Measurements from ENCODE around the gene CHN2. TPM values are rescaled to one million over a fixed set of nuclear protein-coding genes. Genes with fewer than 3 reads are reported as not detected.

CHN2 gene
- total RNA-seq, 2 donors from 2014 or later = 7.0 to 29.1 TPM

DNA sequence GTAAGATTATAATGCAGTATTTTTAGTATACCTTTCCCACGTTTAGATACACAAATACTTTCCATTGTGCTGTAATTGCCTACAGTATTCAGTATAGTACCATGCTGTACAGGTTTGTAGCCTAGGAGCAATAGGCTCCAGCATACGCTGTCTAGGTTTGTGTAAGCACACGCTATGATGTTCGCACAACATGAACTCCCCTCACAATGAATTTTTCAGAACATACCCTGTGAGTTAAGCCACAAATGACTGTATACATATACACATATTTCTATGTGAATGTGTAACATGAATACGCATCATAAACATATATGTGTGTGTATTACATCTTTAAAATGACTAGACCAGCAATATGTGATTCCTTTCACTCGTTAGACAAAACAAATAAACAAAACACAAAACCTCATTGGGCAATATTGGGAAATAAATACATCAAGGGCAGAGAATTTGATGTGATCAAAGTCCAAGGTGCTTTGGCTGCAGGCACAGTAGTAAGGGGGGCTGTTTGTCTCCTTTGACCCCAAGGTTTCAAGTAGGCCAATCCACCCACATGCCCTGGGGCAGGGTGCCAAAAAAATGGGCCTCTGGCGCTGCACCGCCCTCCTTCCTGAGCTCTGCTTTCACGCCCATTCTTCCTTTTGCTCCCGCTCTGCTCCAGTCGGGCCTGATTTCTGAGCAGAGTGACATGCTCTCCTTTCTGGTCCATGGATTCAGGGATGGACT is 33.9 kb downstream of the CHN2 start:
- Histone ChIP-seq H3K4me3 (no peak overlapping the region), H3K9me3 (no peaks in the 10 kb centered on the region), H3K27me3 (replicated peaks; ENCODE audit: insufficient read depth) (no peaks in the 10 kb centered on the region), H3K36me3 (no peaks in the 10 kb centered on the region), H3K27ac (no peak overlapping the region), H3K4me1 (replicated peaks) (no peaks in the 10 kb centered on the region)
- no peak for TF ChIP-seq POLR2A (IDR thresholded peaks at IDR 0.05)
- TF ChIP-seq, protein P1, sequence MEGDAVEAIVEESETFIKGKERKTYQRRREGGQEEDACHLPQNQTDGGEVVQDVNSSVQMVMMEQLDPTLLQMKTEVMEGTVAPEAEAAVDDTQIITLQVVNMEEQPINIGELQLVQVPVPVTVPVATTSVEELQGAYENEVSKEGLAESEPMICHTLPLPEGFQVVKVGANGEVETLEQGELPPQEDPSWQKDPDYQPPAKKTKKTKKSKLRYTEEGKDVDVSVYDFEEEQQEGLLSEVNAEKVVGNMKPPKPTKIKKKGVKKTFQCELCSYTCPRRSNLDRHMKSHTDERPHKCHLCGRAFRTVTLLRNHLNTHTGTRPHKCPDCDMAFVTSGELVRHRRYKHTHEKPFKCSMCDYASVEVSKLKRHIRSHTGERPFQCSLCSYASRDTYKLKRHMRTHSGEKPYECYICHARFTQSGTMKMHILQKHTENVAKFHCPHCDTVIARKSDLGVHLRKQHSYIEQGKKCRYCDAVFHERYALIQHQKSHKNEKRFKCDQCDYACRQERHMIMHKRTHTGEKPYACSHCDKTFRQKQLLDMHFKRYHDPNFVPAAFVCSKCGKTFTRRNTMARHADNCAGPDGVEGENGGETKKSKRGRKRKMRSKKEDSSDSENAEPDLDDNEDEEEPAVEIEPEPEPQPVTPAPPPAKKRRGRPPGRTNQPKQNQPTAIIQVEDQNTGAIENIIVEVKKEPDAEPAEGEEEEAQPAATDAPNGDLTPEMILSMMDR (IDR thresholded peaks at IDR 0.05) = no peak
- no peak for TF ChIP-seq POLR2AphosphoS5 (IDR thresholded peaks at IDR 0.05)
- no peak for DNase-seq (ENCODE audit: low spot score)
- intact Hi-C loops (cut with DNase I) = no loop called here
- 91% methylated on average over 11 of the region's 11 CpGs for WGBS

DNA sequence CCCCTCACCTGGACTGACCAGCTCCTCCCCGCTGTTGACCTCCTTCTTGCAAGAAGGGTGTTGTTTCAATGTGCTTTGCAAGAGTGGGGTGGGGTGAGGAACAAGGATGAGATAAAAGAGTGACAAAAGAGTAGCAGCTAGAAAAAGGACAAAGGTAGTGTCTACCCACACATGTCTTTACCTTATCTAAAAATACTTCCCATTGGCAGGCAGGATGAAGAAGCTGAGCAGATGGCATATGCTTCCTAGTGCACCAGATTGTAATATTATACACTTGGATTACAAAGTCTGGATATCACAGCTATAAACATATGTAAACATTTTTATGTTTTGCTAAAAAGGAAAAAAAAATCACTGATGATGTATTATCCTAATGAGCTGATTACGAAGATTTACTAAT is 34.5 kb downstream of the CHN2 start:
- 100% methylated on average over 2 of the region's 2 CpGs for WGBS
- no peaks in the 10 kb centered on the region for H3K9me3 ChIP-seq
- intact Hi-C loops (cut with DNase I) = no loop called here

DNA sequence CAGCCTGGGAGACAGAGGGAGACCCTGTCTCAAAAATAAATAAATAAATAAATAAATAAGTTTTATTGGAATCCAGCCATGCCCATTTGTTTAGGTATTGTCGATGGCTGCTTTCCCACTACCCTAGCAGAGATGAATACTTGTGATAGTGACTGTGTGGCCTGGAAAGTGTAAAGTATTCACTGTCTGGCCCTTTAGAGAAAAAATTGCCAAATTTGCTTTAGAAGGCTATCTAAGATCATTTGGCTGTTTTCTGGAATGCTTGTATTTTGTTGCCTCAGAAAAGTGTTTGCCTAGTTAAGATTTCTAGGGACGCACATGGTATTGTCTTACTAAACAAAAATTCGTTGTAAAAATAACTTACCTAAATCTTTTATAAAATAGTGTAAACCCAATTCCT is 35.4 kb downstream of the CHN2 start:
- intact Hi-C loops (cut with DNase I) = no loop called here
- WGBS = 23% methylated on average over 3 of the region's 3 CpGs
- Histone ChIP-seq H3K27me3 (replicated peaks; ENCODE audit: insufficient read depth) (no peaks in the 10 kb centered on the region), H3K9me3 (no peaks in the 10 kb centered on the region), H3K4me3 (no peak overlapping the region), H3K36me3 (no peaks in the 10 kb centered on the region), H3K27ac (no peak overlapping the region), H3K4me1 (replicated peaks) (no peaks in the 10 kb centered on the region)
- TF ChIP-seq, protein P1 (IDR thresholded peaks at IDR 0.05) = no peak
- TF ChIP-seq POLR2A (IDR thresholded peaks at IDR 0.05) (no peak), POLR2AphosphoS5 (IDR thresholded peaks at IDR 0.05) (no peak)
- DNase-seq (ENCODE audit: low spot score) = no peak

More for the DNA sequence above, 34.5 kb downstream of the CHN2 start:
- H3K27ac ChIP-seq = no peak overlapping the region
- no peak for DNase-seq (ENCODE audit: low spot score)
- TF ChIP-seq POLR2A (IDR thresholded peaks at IDR 0.05) (no peak), POLR2AphosphoS5 (IDR thresholded peaks at IDR 0.05) (no peak)
- TF ChIP-seq, protein P1 (IDR thresholded peaks at IDR 0.05) = no peak
- H3K36me3 ChIP-seq = no peaks in the 10 kb centered on the region
- H3K27me3 ChIP-seq (replicated peaks; ENCODE audit: insufficient read depth) = no peaks in the 10 kb centered on the region
- no peak overlapping the region for H3K4me3 ChIP-seq
- no peaks in the 10 kb centered on the region for H3K4me1 ChIP-seq (replicated peaks)

DNA sequence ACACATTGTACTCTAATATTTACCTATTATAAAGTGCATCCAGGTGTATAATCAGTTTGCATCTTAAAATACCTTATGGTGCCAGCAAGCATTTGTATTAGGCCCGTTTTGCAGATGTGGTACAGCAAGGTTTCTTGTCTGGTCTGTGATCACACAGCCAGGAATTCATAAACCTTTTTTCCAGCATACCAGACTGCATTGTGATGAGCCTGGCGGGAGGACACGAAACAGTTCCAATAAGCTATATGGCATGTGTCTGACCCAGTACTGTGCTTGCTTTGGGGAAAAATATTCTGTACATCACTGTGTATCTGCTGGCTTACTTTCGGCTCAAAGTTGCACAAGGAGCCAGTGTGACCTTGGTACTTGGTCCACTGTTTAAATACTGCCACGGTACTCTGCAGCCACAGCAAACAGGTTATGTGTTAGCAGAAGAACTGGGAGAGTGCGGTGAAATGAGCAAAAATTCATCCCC is 36.3 kb downstream of the CHN2 start:
- Histone ChIP-seq H3K27me3 (replicated peaks; ENCODE audit: insufficient read depth) (no peaks in the 10 kb centered on the region), H3K4me3 (no peak overlapping the region), H3K27ac (no peak overlapping the region), H3K9me3 (no peaks in the 10 kb centered on the region), H3K4me1 (replicated peaks) (no peaks in the 10 kb centered on the region), H3K36me3 (no peaks in the 10 kb centered on the region)
- intact Hi-C loops (cut with DNase I) = no loop called here
- DNase-seq (ENCODE audit: low spot score) = no peak
- 69% methylated on average over 6 of the region's 6 CpGs for WGBS
- no peak for TF ChIP-seq POLR2A (IDR thresholded peaks at IDR 0.05)
- TF ChIP-seq, protein P1 (IDR thresholded peaks at IDR 0.05) = no peak
- peak; percentile 53 for TF ChIP-seq POLR2AphosphoS5 (IDR thresholded peaks at IDR 0.05)

DNA sequence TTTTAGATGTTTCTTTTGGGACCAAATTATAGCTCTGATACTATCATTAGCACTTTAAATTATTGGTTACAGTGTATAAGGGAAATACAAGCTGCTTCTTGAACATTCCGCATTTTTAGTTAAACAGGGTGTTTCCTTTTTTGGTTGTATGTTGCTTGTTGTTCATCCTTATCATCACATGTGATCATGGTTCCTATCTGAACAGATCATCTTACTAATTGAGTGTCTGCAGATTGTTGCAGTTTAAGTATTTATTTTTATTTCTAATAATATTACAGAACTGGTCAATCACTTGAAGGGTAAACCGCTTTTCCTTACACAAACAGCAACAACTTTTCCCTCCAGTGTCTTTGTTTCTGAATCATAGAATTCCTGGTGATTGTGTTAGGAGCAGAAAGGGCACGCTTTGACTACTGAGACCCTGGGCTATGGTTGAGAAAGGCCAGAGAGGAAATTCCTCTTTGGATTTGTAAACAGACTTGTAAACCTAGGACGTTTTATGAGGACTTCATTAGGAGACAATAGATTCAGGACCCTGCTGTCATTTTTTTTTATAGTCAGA is 37.2 kb downstream of the CHN2 start:
- Histone ChIP-seq H3K4me1 (replicated peaks) (no peaks in the 10 kb centered on the region), H3K9me3 (no peaks in the 10 kb centered on the region), H3K36me3 (no peaks in the 10 kb centered on the region), H3K27ac (no peak overlapping the region), H3K4me3 (no peak overlapping the region), H3K27me3 (replicated peaks; ENCODE audit: insufficient read depth) (no peaks in the 10 kb centered on the region)
- TF ChIP-seq POLR2AphosphoS5 (IDR thresholded peaks at IDR 0.05) = no peak
- TF ChIP-seq, protein P1 (IDR thresholded peaks at IDR 0.05) = no peak
- no peak for TF ChIP-seq POLR2A (IDR thresholded peaks at IDR 0.05)
- intact Hi-C loops (cut with DNase I) = no loop called here
- no peak for DNase-seq (ENCODE audit: low spot score)
- WGBS = 52% methylated on average over 4 of the region's 4 CpGs

Measured in prostate gland (tissue), 2 donors.